Prostate gland (tissue), 2 donors: Measurements from ENCODE around the gene DHRS2. TPM values are rescaled to one million over a fixed set of nuclear protein-coding genes. Genes with fewer than 3 reads are reported as not detected.

Source experiments
- DNase-seq: peaks from one replicate; pipeline ENCODE4 v3.0.0-alpha.2; 2019; ENCODE audit warnings: low spot score
- H3K27ac ChIP-seq, 2 donors: fragments of 200-600 bp; sonication (generic); 2 replicates each; pipeline ENCODE4 v1.5.1; 2017 to 2019
- H3K27me3 ChIP-seq: fragments of 200-600 bp; sonication (generic); replicated peaks from 2 replicates; pipeline ENCODE4 v1.5.1; 2019; ENCODE audit not compliant: insufficient read depth
- H3K36me3 ChIP-seq, 2 donors: fragments of 200-600 bp; sonication (generic); 1 replicate in 1 of 2; 2 replicates in 1 of 2; pipeline versions ENCODE4 v1.5.1 to v1.8.1; 2017 to 2019
- H3K4me1 ChIP-seq: fragments of 200-600 bp; sonication (generic); replicated peaks from 2 replicates; pipeline ENCODE4 v1.5.1; 2019
- H3K4me3 ChIP-seq, 2 donors: fragments of 200-600 bp; sonication (generic); 2 replicates each; pipeline ENCODE4 v1.5.1; 2017 to 2019
- H3K9me3 ChIP-seq: fragments of 200-600 bp; sonication (generic); 2 replicates; pipeline ENCODE4 v1.5.1; 2017
- POLR2A ChIP-seq: fragments of 450-650 bp; IDR thresholded peaks from one replicate; pipeline ENCODE4 v1.6.1; 2016; ENCODE audit warnings: antibody characterized with exemption, mild to moderate bottlenecking
- POLR2AphosphoS5 ChIP-seq: sonication (generic); formaldehyde crosslinking; IDR thresholded peaks from one replicate; pipeline ENCODE4 v1.6.1; 2017; ENCODE audit warnings: antibody characterized with exemption
- WGBS: methylation state at CpG from one replicate; pipeline ENCODE4 v1.1.5; 2018; 5-methylcytosine and 5-hydroxymethylcytosine counted together
- intact Hi-C: fragments of 100-400 bp; cut with DNase I; formaldehyde crosslinking; loops from one replicate; pipeline ENCODE4 v1.14.2; 2022
- total RNA-seq, 2 donors: library from RNA; depleted of rRNA; stranded (reverse); fragments of >200 nt; gene quantifications; one replicate each; pipeline ENCODE4 v1.1.0, GENCODE V29; 2016
- TF ChIP-seq, protein P1 (sequence below), 4 experiments: fragments of 200-600 bp in 2 of 4; fragments of 450-650 bp in 2 of 4; sonication (generic) in 2 of 4; IDR thresholded peaks; 1 replicate in 3 of 4; 2 replicates in 1 of 4; pipeline ENCODE4 v1.5.1; 2016 to 2019; ENCODE audit warnings: antibody characterized with exemption in 4 of 4, mild to moderate bottlenecking in 2 of 4, moderate library complexity in 2 of 4

Gene DHRS2
- total RNA-seq, 2 donors from 2014 or later: 1.2 to 5.9 TPM

DNA sequence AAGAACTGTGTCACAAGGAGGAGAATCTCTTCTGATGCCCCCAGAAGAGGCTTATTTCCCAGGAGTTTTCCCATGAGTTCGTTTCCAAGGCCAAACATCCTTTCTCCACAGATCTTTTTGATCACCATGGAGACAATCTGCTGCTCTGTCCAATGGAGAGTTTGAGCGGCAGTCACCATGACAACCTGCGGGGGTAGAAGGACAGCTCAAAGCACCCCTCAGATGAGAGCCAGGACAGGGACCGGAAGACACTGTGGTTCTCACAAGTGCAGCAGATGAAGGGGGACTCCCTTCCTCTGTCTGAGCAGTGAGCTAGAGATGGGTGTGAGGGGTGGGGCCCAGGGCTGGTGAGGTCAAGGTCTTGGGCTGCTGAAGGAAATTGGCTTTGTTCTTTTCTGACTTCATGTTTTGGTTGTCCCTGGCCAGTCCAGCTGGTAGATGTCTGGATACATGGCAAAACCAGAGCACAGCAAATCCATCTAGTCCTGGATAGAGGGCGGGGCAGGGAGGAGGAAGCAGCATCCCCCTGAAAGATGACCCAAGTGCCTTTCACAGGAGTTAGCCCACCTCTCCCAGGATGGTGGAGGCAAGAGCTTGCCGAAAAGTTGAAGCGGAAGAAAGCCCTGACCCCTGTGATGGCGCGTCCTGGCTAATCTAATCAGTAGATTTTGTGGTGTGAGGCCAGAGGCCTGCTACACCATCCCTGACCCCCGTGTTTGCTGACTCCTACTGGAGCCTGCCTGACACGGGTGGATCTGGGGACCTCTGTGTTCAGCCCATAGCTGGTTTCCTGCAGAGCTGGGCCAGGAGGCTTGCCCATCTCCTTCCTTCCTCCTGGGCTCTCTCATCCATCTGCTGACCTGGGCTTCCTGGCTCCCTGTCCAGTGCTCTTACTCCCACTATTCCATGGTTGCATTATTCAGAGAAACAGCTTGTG is 24.4 kb downstream of the DHRS2 start:
- 86% methylated on average over 11 of the region's 11 CpGs for WGBS
- Histone ChIP-seq H3K36me3 (no peaks in the 10 kb centered on the region), H3K4me3 (no peak overlapping the region), H3K27me3 (no peaks in the 10 kb centered on the region), H3K4me1 (no peaks in the 10 kb centered on the region), H3K9me3 (no peaks in the 10 kb centered on the region), H3K27ac (no peak overlapping the region)
- intact Hi-C loops: no loop called here
- no peak for DNase-seq
- TF ChIP-seq, protein P1, sequence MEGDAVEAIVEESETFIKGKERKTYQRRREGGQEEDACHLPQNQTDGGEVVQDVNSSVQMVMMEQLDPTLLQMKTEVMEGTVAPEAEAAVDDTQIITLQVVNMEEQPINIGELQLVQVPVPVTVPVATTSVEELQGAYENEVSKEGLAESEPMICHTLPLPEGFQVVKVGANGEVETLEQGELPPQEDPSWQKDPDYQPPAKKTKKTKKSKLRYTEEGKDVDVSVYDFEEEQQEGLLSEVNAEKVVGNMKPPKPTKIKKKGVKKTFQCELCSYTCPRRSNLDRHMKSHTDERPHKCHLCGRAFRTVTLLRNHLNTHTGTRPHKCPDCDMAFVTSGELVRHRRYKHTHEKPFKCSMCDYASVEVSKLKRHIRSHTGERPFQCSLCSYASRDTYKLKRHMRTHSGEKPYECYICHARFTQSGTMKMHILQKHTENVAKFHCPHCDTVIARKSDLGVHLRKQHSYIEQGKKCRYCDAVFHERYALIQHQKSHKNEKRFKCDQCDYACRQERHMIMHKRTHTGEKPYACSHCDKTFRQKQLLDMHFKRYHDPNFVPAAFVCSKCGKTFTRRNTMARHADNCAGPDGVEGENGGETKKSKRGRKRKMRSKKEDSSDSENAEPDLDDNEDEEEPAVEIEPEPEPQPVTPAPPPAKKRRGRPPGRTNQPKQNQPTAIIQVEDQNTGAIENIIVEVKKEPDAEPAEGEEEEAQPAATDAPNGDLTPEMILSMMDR (IDR thresholded peaks at IDR 0.05): no peak

DNA sequence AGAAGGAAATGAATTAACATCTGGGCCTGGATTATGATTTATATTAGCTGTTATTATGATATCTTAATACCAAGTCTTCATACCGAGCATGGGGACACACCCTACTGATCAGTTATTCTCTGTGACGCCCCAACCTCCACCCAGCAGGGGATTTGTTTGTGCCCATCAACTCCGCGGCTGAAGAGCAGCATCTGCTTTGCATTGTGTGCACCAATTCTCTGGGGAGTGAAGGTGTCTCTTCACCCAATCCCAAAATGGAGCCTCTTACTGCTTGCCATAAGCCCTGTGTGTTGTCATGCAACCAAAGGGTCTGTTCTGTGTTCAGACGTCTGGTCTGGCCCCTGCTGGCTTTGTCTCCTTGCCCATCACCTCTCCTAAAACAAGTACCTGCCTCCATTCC is 25.4 kb downstream of the DHRS2 start:
- no peak for DNase-seq
- TF ChIP-seq POLR2A (no peak), POLR2AphosphoS5 (no peak)
- TF ChIP-seq, protein P1 (IDR thresholded peaks at IDR 0.05): no peak
- WGBS: 89% methylated on average over 5 of the region's 5 CpGs
- no peak overlapping the region for H3K4me3 ChIP-seq
- H3K9me3 ChIP-seq: no peaks in the 10 kb centered on the region
- no peaks in the 10 kb centered on the region for H3K4me1 ChIP-seq
- H3K27me3 ChIP-seq: no peaks in the 10 kb centered on the region
- intact Hi-C loops: no loop called here
- H3K36me3 ChIP-seq: no peaks in the 10 kb centered on the region
- no peak overlapping the region for H3K27ac ChIP-seq

DNA sequence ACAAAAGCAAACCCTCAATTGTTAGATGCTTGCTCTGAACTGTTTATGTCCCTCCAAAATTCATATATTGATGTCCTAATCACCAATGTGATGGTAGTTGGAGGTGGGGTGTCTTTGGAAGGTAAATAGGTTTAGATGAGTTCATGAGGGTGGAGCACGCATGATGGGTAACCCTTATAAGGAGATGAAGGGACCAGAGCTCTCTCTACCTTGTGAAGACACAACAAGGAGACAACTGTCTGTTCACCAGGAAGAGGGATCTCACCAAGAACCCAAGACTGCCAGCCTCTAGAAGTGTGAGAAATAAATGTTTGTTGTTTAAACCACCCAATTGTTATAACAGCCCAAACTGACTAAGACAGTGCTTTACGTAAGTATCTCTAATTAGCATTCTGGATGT is 27.0 kb downstream of the DHRS2 start:
- WGBS: 98% methylated on average over 2 of the region's 2 CpGs
- no peaks in the 10 kb centered on the region for H3K36me3 ChIP-seq
- H3K4me1 ChIP-seq: no peaks in the 10 kb centered on the region
- TF ChIP-seq POLR2AphosphoS5: no peak
- TF ChIP-seq POLR2A: no peak
- TF ChIP-seq, protein P1 (IDR thresholded peaks at IDR 0.05): no peak
- no peaks in the 10 kb centered on the region for H3K9me3 ChIP-seq
- intact Hi-C loops: no loop called here
- no peaks in the 10 kb centered on the region for H3K27me3 ChIP-seq
- no peak overlapping the region for H3K4me3 ChIP-seq
- no peak for DNase-seq
- H3K27ac ChIP-seq: no peak overlapping the region

DNA sequence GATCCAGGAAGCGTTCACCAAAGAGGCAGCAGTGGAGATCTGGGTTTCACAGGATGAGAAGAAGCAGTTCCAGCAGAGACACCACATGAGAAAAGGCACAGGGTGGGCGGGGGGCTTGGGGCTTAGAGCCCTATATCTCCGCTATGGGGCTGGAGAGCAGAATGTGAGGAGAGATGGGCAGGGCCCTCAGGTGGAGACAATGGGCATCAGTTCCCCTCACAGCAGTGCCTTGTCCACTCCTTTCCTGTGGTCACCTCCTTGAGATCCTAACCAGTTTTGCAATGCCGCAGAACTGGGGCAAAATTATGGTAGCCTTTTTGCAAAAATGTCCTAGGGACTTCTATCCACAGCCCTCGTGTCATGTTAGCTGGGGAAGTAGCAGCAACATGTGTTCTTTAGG is 27.5 kb downstream of the DHRS2 start:
- Histone ChIP-seq H3K9me3 (no peaks in the 10 kb centered on the region), H3K36me3 (no peaks in the 10 kb centered on the region), H3K27me3 (no peaks in the 10 kb centered on the region), H3K4me1 (no peaks in the 10 kb centered on the region), H3K4me3 (no peak overlapping the region), H3K27ac (no peak overlapping the region)
- TF ChIP-seq POLR2A (no peak), POLR2AphosphoS5 (no peak)
- TF ChIP-seq, protein P1 (IDR thresholded peaks at IDR 0.05): no peak
- intact Hi-C loops: no loop called here
- 86% methylated on average over 5 of the region's 5 CpGs for WGBS
- no peak for DNase-seq
